Stomach (tissue), 4 donors: ENCODE data around the gene CEP164.

Experiments
- CTCF ChIP-seq, 7 experiments: fragments of 450-650 bp in 4 of 7; fragments of 200-600 bp in 3 of 7; sonication (generic) in 3 of 7; IDR thresholded peaks; one replicate each; pipeline ENCODE4 v1.5.1; 2016 to 2019; ENCODE audit warnings: antibody characterized with exemption in 7 of 7, control low read depth in 2 of 7, mild to moderate bottlenecking in 1 of 7
- EP300 ChIP-seq: sonication (generic); formaldehyde crosslinking; IDR thresholded peaks from one replicate; pipeline ENCODE4 v1.6.1; 2017; ENCODE audit warnings: antibody characterized with exemption
- POLR2A ChIP-seq, 4 donors: fragments of 450-650 bp; IDR thresholded peaks; one replicate each; pipeline ENCODE4 v1.6.1; 2016; ENCODE audit warnings: antibody characterized with exemption in 4 of 4, control low read depth in 2 of 4, mild to moderate bottlenecking in 1 of 4, moderate library complexity in 1 of 4

GRCh38 chr11:117366248-117366647 lies 38.6 kb downstream of the CEP164 start:
- TF ChIP-seq CTCF (IDR thresholded peaks at IDR 0.05) = no peak
- no peak for TF ChIP-seq EP300
- no peak for TF ChIP-seq POLR2A (IDR thresholded peaks at IDR 0.05)
